MCF 10A (cell line): ENCODE measurements around the gene PFN3. TPM values are rescaled to one million over a fixed set of nuclear protein-coding genes. Genes with fewer than 3 reads are reported as not detected.

ENCODE experiments used
- BruUV-seq: library from RNA; stranded (reverse); fragments of 400-500 nt; replicated peaks from 2 replicates; lab custom pipeline; 2021; lab: Mats Ljungman, UMichigan
- CTCF ChIA-PET: fragments of 300-600 bp; sonication (Branson Sonifier 250); formaldehyde crosslinking; extraction: SDS; loops from one replicate; lab custom pipeline; 2021; ENCODE audit warnings: antibody characterized with exemption, inconsistent platforms; lab: Yijun Ruan, JAX
- POLR2A ChIA-PET: fragments of 300-600, 350-650 bp; sonication (Branson Sonifier 250); formaldehyde crosslinking; extraction: SDS; loops from one replicate; lab custom pipeline; 2020; ENCODE audit warnings: antibody characterized with exemption, inconsistent platforms; lab: Yijun Ruan, JAX
- DNase-seq: peaks from one replicate; pipeline ENCODE4 v3.0.0-alpha.2; 2018; ENCODE audit not compliant: unreplicated experiment
- H3K27ac Mint-ChIP-seq: one replicate; pipeline ENCODE4 v1.8.0; 2022; ENCODE audit warnings: mild to moderate bottlenecking, low read depth, mixed read lengths; ENCODE audit not compliant: unreplicated experiment
- H3K27me3 Mint-ChIP-seq: one replicate; pipeline ENCODE4 v1.8.0; 2022; ENCODE audit warnings: mixed read lengths; ENCODE audit not compliant: insufficient read depth, unreplicated experiment
- H3K36me3 Mint-ChIP-seq: one replicate; pipeline ENCODE4 v1.8.0; 2022; ENCODE audit warnings: mild to moderate bottlenecking, moderate library complexity, mixed read lengths; ENCODE audit not compliant: insufficient read depth, unreplicated experiment
- H3K4me1 Mint-ChIP-seq: one replicate; pipeline ENCODE4 v1.8.0; 2022; ENCODE audit warnings: mixed read lengths; ENCODE audit not compliant: insufficient read depth, unreplicated experiment
- H3K4me3 Mint-ChIP-seq: one replicate; pipeline ENCODE4 v1.8.0; 2022; ENCODE audit warnings: mild to moderate bottlenecking, moderate library complexity, mixed read lengths; ENCODE audit not compliant: unreplicated experiment
- H3K9me3 Mint-ChIP-seq: one replicate; pipeline ENCODE4 v1.8.0; 2022; ENCODE audit warnings: mixed read lengths; ENCODE audit not compliant: unreplicated experiment
- CTCF ChIP-seq: fragments of 200-600 bp; IDR thresholded peaks from one replicate; pipeline ENCODE4 v1.8.0; 2022; ENCODE audit warnings: antibody characterized with exemption, mild to moderate bottlenecking; ENCODE audit not compliant: unreplicated experiment
- intact Hi-C: fragments of 100-400 bp; cut with micrococcal nuclease; formaldehyde crosslinking; loops from 2 replicates; pipeline ENCODE4 v1.14.1; 2022
- total RNA-seq: library from RNA; stranded (reverse); gene quantifications from 2 replicates; pipeline ENCODE4 v1.2.3, GENCODE V29; 2022

Gene PFN3
- total RNA-seq, 1 experiment from 2014 or later = not detected

- intact Hi-C loops = no loop called here
- TF ChIP-seq CTCF = no peak
- POLR2A ChIA-PET = interaction anchor here (0.8 to 12.5 kb wide), 5 partner anchors 15 to 39 kb away, joined by 3 to 217 read pairs (median 34); partner anchors contain the start of gene PRR7
- Mint-ChIP-seq H3K4me1 (peaks cover 25% of the 10 kb centered on the region), H3K36me3 (peaks cover 68% of the 10 kb centered on the region), H3K27me3 (no peaks in the 10 kb centered on the region), H3K9me3 (no peaks in the 10 kb centered on the region), H3K27ac (peak overlapping the region; percentile 61), H3K4me3 (no peak overlapping the region)
- CTCF ChIA-PET = interaction anchor here (0.6 to 14.3 kb wide), 9 partner anchors 24 to 132 kb away, joined by 3 to 134 read pairs (median 4); partner anchors contain the start of gene F12
- BruUV-seq = no TSS peak
- no peak for DNase-seq
These were observed 29.0 kb upstream of the PFN3 start for GRCh38 chr5:177429248-177430040.

GRCh38 chr5:177428574-177429217 lies 28.2 kb upstream of the PFN3 start:
- H3K27ac Mint-ChIP-seq = peak overlapping the region; percentile 61
- intact Hi-C loops = no loop called here
- peaks cover 62% of the 10 kb centered on the region for H3K36me3 Mint-ChIP-seq
- no TSS peak for BruUV-seq
- ChIA-PET CTCF (interaction anchor here (0.7 to 14.3 kb wide), 9 partner anchors 11 to 90 kb away, joined by 3 to 134 read pairs (median 4); partner anchors contain the start of genes DDX41 and F12), POLR2A (interaction anchor here (0.9 to 12.5 kb wide), 4 partner anchors 16 to 39 kb away, joined by 4 to 217 read pairs (median 63); partner anchors contain the start of gene PRR7)
- no peak for DNase-seq
- no peaks in the 10 kb centered on the region for H3K9me3 Mint-ChIP-seq
- TF ChIP-seq CTCF = no peak
- no peak overlapping the region for H3K4me3 Mint-ChIP-seq
- peaks cover 25% of the 10 kb centered on the region for H3K4me1 Mint-ChIP-seq
- H3K27me3 Mint-ChIP-seq = no peaks in the 10 kb centered on the region

GRCh38 chr5:177427919-177428573 lies 27.6 kb upstream of the PFN3 start:
- intact Hi-C loops = no loop called here
- TF ChIP-seq CTCF = no peak
- peaks cover 55% of the 10 kb centered on the region for H3K36me3 Mint-ChIP-seq
- H3K4me1 Mint-ChIP-seq = peaks cover 25% of the 10 kb centered on the region
- POLR2A ChIA-PET = interaction anchor here (0.6 to 12.5 kb wide), 8 partner anchors 17 to 1631 kb away, joined by 3 to 217 read pairs (median 18); partner anchors contain the start of genes PRR7 and RGS14
- DNase-seq = no peak
- H3K27ac Mint-ChIP-seq = peak overlapping the region; percentile 99
- CTCF ChIA-PET = interaction anchor here (0.7 to 14.3 kb wide), 10 partner anchors 12 to 316 kb away, joined by 3 to 134 read pairs (median 6); partner anchors contain the start of genes DDX41, F12 and PRR7
- no TSS peak for BruUV-seq
- H3K4me3 Mint-ChIP-seq = peak overlapping the region; percentile 89
- no peaks in the 10 kb centered on the region for H3K27me3 Mint-ChIP-seq
- H3K9me3 Mint-ChIP-seq = no peaks in the 10 kb centered on the region
